Uterus (tissue), 4 donors: ENCODE data around the gene JMJD6. TPM values are rescaled to one million over a fixed set of nuclear protein-coding genes. Genes with fewer than 3 reads are reported as not detected.
"Not testable (repeated sequence)": the region's sequence is repeated elsewhere in the genome, so short reads cannot be mapped to it uniquely, and the experiment has no call there.

Source experiments
- DNase-seq, 2 donors: peaks; one replicate each; pipeline ENCODE4 v3.0.0-alpha.2; 2019 to 2020
- H3K27ac ChIP-seq, 2 donors: fragments of 200-600 bp; sonication (generic); 1 replicate in 1 of 2; 2 replicates in 1 of 2; pipeline ENCODE4 v1.5.1; 2016 to 2018
- H3K27me3 ChIP-seq, 2 donors: fragments of 200-600 bp; sonication (generic); one replicate each; pipeline ENCODE4 v1.5.1; 2018 to 2019; ENCODE audit warnings: control low read depth in 1 of 2
- H3K36me3 ChIP-seq, 2 donors: fragments of 200-600 bp; sonication (generic); one replicate each; pipeline ENCODE4 v1.5.1; 2019; ENCODE audit warnings: control low read depth in 1 of 2
- H3K4me1 ChIP-seq, 2 donors: fragments of 200-600 bp; sonication (generic); one replicate each; pipeline ENCODE4 v1.5.1; 2018 to 2019; ENCODE audit warnings: control low read depth in 1 of 2
- H3K4me3 ChIP-seq, 2 donors: fragments of 200-600 bp; sonication (generic); 1 replicate in 1 of 2; 2 replicates in 1 of 2; pipeline ENCODE4 v1.5.1; 2018 to 2019; ENCODE audit warnings: mild to moderate bottlenecking in 1 of 2
- H3K9me3 ChIP-seq, 2 donors: fragments of 200-600 bp; sonication (generic); one replicate each; pipeline ENCODE4 v1.5.1; 2019; ENCODE audit warnings: control low read depth in 1 of 2
- CTCF ChIP-seq, 4 experiments: fragments of 200-600 bp in 2 of 4; fragments of 450-650 bp in 2 of 4; sonication (generic) in 2 of 4; IDR thresholded peaks; one replicate each; pipeline ENCODE4 v1.5.1; 2016 to 2019; ENCODE audit warnings: antibody characterized with exemption in 4 of 4, mild to moderate bottlenecking in 2 of 4, moderate library complexity in 1 of 4
- POLR2A ChIP-seq, 2 donors: fragments of 450-650 bp; IDR thresholded peaks; one replicate each; pipeline ENCODE4 v1.6.1; 2016; ENCODE audit warnings: antibody characterized with exemption in 2 of 2, mild to moderate bottlenecking in 1 of 2, moderate library complexity in 1 of 2
- intact Hi-C: fragments of 100-400 bp; cut with DNase I; formaldehyde crosslinking; loops from one replicate; pipeline ENCODE4 v1.15.1; 2023; ENCODE audit warnings: low total_unique reads
- total RNA-seq, 4 donors: library from RNA; depleted of rRNA in 3 of 4; stranded (reverse); fragments of >200 nt in 3 of 4; gene quantifications; one replicate each; pipeline versions ENCODE4 v1.1.0 to v1.2.4, GENCODE V29; 2014 to 2023
- donor health status: DM: yes; HTN: yes; CAD: no.

JMJD6 gene
- total RNA-seq, 4 donors from 2014 or later: 5.9 to 40.8 (median 21.2) TPM

GRCh38 chr17:76700617-76701470 lies 25.6 kb downstream of the JMJD6 start:
- peak overlapping the region; percentile 7 to 18 for H3K4me3 ChIP-seq
- TF ChIP-seq CTCF (IDR thresholded peaks at IDR 0.05): no peak
- TF ChIP-seq POLR2A (IDR thresholded peaks at IDR 0.05): peak; percentile 66 to 69

DNA sequence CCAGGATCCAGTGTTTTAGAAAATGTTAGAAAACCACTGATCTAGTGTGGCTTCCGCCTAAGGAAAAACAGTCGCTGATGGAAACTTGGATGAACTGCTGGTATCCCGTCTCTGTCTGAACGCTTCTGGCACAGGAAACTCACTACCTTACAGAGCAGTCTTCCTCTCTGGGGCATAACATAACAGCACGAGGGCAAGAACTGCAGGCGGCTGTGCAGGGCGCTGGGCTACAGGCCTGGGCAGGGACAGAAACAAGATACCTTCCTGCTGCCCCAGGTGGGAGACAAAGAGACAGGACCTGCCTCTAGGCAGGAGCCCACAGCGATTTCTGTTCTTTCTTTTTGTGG lies 26.2 kb downstream of the JMJD6 start:
- Histone ChIP-seq H3K4me3 (peak overlapping the region in 1 of 2 donors; percentile 18), H3K4me1 (peaks cover 7 to 34% of the 10 kb centered on the region in 2 donors), H3K9me3 (no peaks in the 10 kb centered on the region), H3K27ac (peak overlapping the region; percentile 90 to 96), H3K36me3 (no peaks in the 10 kb centered on the region), H3K27me3 (no peaks in the 10 kb centered on the region)
- intact Hi-C loops: no loop called here
- no peak for DNase-seq
- no peak for TF ChIP-seq CTCF (IDR thresholded peaks at IDR 0.05)
- no peak for TF ChIP-seq POLR2A (IDR thresholded peaks at IDR 0.05)

More at GRCh38 chr17:76700617-76701470, 25.6 kb downstream of the JMJD6 start:
- peak; percentile 77 to 89 for DNase-seq
- H3K9me3 ChIP-seq: no peaks in the 10 kb centered on the region
- H3K4me1 ChIP-seq: peaks cover 7 to 30% of the 10 kb centered on the region in 2 donors
- peak overlapping the region; percentile 90 to 96 for H3K27ac ChIP-seq
- intact Hi-C loops: no loop called here
- no peaks in the 10 kb centered on the region for H3K36me3 ChIP-seq
- no peaks in the 10 kb centered on the region for H3K27me3 ChIP-seq

- Histone ChIP-seq H3K27ac (peak overlapping the region; percentile 90 to 96), H3K4me1 (peaks cover 7 to 34% of the 10 kb centered on the region in 2 donors)
- H3K9me3 ChIP-seq, intact Hi-C loops, H3K36me3 ChIP-seq, H3K4me3 ChIP-seq, H3K27me3 ChIP-seq, DNase-seq: not testable (repeated sequence)
Measured at GRCh38 chr17:76698466-76698977, 27.9 kb downstream of the JMJD6 start.

DNA sequence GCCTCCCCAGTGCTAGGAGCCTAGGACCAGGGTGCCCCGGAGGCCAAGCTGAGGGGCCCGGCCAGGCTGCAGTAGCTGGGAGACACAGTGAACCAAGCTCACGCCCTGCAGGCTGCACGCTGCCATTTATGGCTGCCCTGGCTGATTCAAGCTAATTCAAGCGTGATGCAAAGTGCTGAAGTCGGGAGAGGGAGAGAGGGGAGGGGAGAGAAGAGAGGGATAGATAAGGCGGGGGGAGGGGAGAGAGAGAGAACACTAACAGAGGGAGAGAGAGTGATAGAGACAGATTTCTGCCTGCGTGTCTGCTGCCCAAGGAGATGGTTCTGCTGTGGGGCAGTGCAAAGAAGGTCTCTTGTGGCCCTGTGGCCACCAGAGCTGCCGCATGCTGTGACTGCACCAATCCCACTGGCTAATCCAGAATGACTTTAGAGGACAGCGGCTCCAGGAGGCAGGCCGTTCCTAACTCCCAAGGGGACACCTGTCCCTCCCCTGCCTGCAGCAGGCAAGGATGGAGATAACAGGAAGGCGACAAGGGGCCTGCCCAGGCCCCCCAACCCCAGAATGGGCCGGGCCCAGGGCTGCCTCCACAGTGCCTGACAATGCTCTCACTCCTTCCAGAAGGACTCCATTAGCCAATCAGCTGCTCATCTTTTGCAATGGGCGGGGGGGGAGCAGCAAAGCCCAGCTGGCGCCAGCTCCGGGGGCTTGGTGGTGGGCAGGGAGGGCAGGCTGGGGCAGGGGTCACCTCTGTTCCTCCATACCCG lies 28.5 kb downstream of the JMJD6 start:
- no peak overlapping the region for H3K4me3 ChIP-seq

More for the DNA sequence above, 28.5 kb downstream of the JMJD6 start:
- intact Hi-C loops: no loop called here
- H3K27ac ChIP-seq: peak overlapping the region; percentile 90 to 96
- H3K9me3 ChIP-seq: no peaks in the 10 kb centered on the region
- DNase-seq: peak in 1 of 2 donors; percentile 43
- H3K27me3 ChIP-seq: no peaks in the 10 kb centered on the region
- peaks cover 7 to 34% of the 10 kb centered on the region in 2 donors for H3K4me1 ChIP-seq
- no peak for TF ChIP-seq POLR2A (IDR thresholded peaks at IDR 0.05)
- TF ChIP-seq CTCF (IDR thresholded peaks at IDR 0.05): peak in 1 of 4 experiments; percentile 4
- H3K36me3 ChIP-seq: no peaks in the 10 kb centered on the region
